ENCODE measurements around the gene PAK5. TPM values are rescaled to one million over a fixed set of nuclear protein-coding genes. Genes with fewer than 3 reads are reported as not detected.

The PAK5 gene
- total and polyA plus RNA-seq, 4 donors = 0.02 to 0.17 (median 0.04) TPM; not detected in 1

DNA sequence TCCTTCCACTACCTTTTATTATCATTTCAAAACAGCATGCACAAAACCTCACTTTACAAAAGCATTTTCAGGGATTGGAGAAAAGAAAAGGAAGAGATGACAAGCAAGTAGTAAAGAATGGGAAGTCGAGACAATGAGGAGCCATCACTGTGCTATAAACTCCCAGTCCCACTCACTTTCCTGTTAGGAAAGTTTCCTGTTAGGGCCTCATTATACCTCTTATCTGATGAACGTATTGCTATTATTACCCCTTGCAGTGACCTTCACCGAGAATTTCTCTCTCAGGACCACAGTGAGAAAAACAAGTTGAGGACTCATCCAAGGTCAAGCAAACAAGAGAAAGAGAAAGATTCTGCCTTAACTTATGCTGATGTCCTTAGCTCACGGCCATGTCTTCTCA, 295.7 kb downstream of the PAK5 start:
- 48% methylated on average over 4 of the region's 4 CpGs for WGBS
- Histone ChIP-seq H3K36me3 (ENCODE audit: control insufficient read depth in 4 of 4, insufficient read depth in 3 of 4, low read depth in 1 of 4, low read length in 3 of 4) (no peaks in the 10 kb centered on the region), H3K4me3 (ENCODE audit: low read depth in 1 of 3, low read length in 3 of 3) (no peak overlapping the region), H3K27me3 (ENCODE audit: control insufficient read depth in 4 of 4, insufficient read depth in 4 of 4, low read length in 3 of 4) (peaks cover 0 to 9% (median 1%) of the 10 kb centered on the region in 4 donors), H3K9me3 (ENCODE audit: control insufficient read depth in 4 of 4, low read length in 3 of 4) (no peaks in the 10 kb centered on the region), H3K9ac (ENCODE audit: low read depth in 1 of 2, low read length in 2 of 2) (no peak overlapping the region), H3K27ac (ENCODE audit: low read depth in 1 of 2, low read length in 2 of 2) (no peak overlapping the region), H3K4me1 (ENCODE audit: control insufficient read depth in 4 of 4, insufficient read depth in 4 of 4, low read length in 3 of 4) (no peaks in the 10 kb centered on the region)
- no peak for DNase-seq (ENCODE audit: low spot score)
- TF ChIP-seq, protein P1, sequence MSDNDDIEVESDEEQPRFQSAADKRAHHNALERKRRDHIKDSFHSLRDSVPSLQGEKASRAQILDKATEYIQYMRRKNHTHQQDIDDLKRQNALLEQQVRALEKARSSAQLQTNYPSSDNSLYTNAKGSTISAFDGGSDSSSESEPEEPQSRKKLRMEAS (IDR thresholded peaks at IDR 0.05) = no peak
- TF ChIP-seq HNF4G (IDR thresholded peaks at IDR 0.05) (no peak), RXRA (IDR thresholded peaks at IDR 0.05) (no peak), TAF1 (conservative IDR thresholded peaks at IDR 0.05) (no peak), SP1 (IDR thresholded peaks at IDR 0.05) (no peak), RAD21 (IDR thresholded peaks at IDR 0.05) (no peak), YY1 (IDR thresholded peaks at IDR 0.05) (no peak), HNF4A (conservative IDR thresholded peaks at IDR 0.05) (no peak), EGR1 (IDR thresholded peaks at IDR 0.05; ENCODE audit: low read depth in 2 of 2) (no peak), JUND (IDR thresholded peaks at IDR 0.05) (no peak), FOXA2 (IDR thresholded peaks at IDR 0.05) (no peak)
- TF ChIP-seq, protein P2, sequence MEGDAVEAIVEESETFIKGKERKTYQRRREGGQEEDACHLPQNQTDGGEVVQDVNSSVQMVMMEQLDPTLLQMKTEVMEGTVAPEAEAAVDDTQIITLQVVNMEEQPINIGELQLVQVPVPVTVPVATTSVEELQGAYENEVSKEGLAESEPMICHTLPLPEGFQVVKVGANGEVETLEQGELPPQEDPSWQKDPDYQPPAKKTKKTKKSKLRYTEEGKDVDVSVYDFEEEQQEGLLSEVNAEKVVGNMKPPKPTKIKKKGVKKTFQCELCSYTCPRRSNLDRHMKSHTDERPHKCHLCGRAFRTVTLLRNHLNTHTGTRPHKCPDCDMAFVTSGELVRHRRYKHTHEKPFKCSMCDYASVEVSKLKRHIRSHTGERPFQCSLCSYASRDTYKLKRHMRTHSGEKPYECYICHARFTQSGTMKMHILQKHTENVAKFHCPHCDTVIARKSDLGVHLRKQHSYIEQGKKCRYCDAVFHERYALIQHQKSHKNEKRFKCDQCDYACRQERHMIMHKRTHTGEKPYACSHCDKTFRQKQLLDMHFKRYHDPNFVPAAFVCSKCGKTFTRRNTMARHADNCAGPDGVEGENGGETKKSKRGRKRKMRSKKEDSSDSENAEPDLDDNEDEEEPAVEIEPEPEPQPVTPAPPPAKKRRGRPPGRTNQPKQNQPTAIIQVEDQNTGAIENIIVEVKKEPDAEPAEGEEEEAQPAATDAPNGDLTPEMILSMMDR (IDR thresholded peaks at IDR 0.05; ENCODE audit: low read depth, low read length, missing input control) = no peak

DNA sequence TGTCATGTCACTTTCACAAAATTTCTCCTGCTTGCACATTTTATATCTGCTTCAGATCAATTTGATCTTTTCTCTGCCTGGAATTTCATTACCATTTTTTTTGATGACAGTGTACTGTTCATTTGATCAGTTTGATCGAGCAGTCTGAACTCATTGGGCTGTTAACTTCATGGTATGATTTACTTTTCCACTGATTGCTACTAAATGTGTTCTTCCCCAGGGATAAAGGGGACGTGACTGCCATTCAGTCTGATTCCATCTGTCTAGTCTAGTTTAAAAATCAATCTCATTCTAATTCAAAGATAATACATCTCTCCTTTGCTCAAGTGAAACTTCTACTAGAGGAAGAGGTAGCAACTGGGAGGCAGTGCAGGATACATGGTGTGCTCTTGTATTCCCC, 303.4 kb downstream of the PAK5 start:
- no peaks in the 10 kb centered on the region for H3K9me3 ChIP-seq (ENCODE audit: control insufficient read depth in 4 of 4, low read length in 3 of 4)
- no peak overlapping the region for H3K9ac ChIP-seq (ENCODE audit: low read depth in 1 of 2, low read length in 2 of 2)

More for the DNA sequence above, 303.4 kb downstream of the PAK5 start:
- Histone ChIP-seq H3K27me3 (ENCODE audit: control insufficient read depth in 4 of 4, insufficient read depth in 4 of 4, low read length in 3 of 4) (peaks cover 0 to 4% (median 0%) of the 10 kb centered on the region in 4 donors), H3K27ac (ENCODE audit: low read depth in 1 of 2, low read length in 2 of 2) (no peak overlapping the region), H3K4me3 (ENCODE audit: low read depth in 1 of 3, low read length in 3 of 3) (no peak overlapping the region), H3K4me1 (ENCODE audit: control insufficient read depth in 4 of 4, insufficient read depth in 4 of 4, low read length in 3 of 4) (no peaks in the 10 kb centered on the region), H3K36me3 (ENCODE audit: control insufficient read depth in 4 of 4, insufficient read depth in 3 of 4, low read depth in 1 of 4, low read length in 3 of 4) (no peaks in the 10 kb centered on the region)
- 69% methylated on average over 2 of the region's 2 CpGs for WGBS
- no peak for TF ChIP-seq HNF4G (IDR thresholded peaks at IDR 0.05)
- TF ChIP-seq, protein P3, sequence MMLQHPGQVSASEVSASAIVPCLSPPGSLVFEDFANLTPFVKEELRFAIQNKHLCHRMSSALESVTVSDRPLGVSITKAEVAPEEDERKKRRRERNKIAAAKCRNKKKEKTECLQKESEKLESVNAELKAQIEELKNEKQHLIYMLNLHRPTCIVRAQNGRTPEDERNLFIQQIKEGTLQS (IDR thresholded peaks at IDR 0.05) = no peak
- TF ChIP-seq GABPA (IDR thresholded peaks at IDR 0.05 in 1 of 2, conservative IDR thresholded peaks at IDR 0.05 in 1 of 2) = no peak
- TF ChIP-seq RAD21 (IDR thresholded peaks at IDR 0.05) = no peak
- TF ChIP-seq, protein P4, sequence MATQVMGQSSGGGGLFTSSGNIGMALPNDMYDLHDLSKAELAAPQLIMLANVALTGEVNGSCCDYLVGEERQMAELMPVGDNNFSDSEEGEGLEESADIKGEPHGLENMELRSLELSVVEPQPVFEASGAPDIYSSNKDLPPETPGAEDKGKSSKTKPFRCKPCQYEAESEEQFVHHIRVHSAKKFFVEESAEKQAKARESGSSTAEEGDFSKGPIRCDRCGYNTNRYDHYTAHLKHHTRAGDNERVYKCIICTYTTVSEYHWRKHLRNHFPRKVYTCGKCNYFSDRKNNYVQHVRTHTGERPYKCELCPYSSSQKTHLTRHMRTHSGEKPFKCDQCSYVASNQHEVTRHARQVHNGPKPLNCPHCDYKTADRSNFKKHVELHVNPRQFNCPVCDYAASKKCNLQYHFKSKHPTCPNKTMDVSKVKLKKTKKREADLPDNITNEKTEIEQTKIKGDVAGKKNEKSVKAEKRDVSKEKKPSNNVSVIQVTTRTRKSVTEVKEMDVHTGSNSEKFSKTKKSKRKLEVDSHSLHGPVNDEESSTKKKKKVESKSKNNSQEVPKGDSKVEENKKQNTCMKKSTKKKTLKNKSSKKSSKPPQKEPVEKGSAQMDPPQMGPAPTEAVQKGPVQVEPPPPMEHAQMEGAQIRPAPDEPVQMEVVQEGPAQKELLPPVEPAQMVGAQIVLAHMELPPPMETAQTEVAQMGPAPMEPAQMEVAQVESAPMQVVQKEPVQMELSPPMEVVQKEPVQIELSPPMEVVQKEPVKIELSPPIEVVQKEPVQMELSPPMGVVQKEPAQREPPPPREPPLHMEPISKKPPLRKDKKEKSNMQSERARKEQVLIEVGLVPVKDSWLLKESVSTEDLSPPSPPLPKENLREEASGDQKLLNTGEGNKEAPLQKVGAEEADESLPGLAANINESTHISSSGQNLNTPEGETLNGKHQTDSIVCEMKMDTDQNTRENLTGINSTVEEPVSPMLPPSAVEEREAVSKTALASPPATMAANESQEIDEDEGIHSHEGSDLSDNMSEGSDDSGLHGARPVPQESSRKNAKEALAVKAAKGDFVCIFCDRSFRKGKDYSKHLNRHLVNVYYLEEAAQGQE (IDR thresholded peaks at IDR 0.05) = no peak
- TF ChIP-seq FOXA1 (IDR thresholded peaks at IDR 0.05) = no peak
- no peak for TF ChIP-seq FOXA2 (IDR thresholded peaks at IDR 0.05)
- DNase-seq (ENCODE audit: low spot score) = no peak
